ENCODE data around the gene LARP1. TPM values are rescaled to one million over a fixed set of nuclear protein-coding genes. Genes with fewer than 3 reads are reported as not detected.

LARP1 gene
- total and polyA plus RNA-seq, 10 of the 15 experiments (the other 5 are each of a cell fraction or from before 2014, with no cell fraction given), result 22.6 to 227 (median 60.8) TPM

- H3K27me3 ChIP-seq (replicated peaks in 1 of 2; ENCODE audit: control insufficient read depth in 2 of 2, insufficient read depth in 2 of 2, low read length in 1 of 2), result no peaks in the 10 kb centered on the region
- no peak overlapping the region for H2AFZ ChIP-seq (ENCODE audit: control insufficient read depth, low read depth, low read length)
- FAIRE-seq (no peak), DNase-seq (ENCODE audit: low read depth, low spot score) (no peak), ATAC-seq (no peak)
- BruUV-seq (replicated peaks), result no TSS peak
- no peak overlapping the region for H3K9ac ChIP-seq (ENCODE audit: control insufficient read depth, insufficient read depth, low read length)
- intact Hi-C loops (cut with micrococcal nuclease; ENCODE audit: unreplicated experiment) (no loop called here), in situ Hi-C loops (cut with MboI) (no loop called here)
- no peak overlapping the region for H3K4me3 ChIP-seq
- SMC1A ChIA-PET (ENCODE audit: uncharacterized antibody, unreplicated experiment), result no interaction called here
- RAD21 ChIA-PET (ENCODE audit: unreplicated experiment), result interaction anchor here (0.7 kb wide), 1 partner anchor 642 kb away, joined by 3 read pairs; no protein-coding TSS in a partner anchor
- H3K36me3 ChIP-seq (ENCODE audit: control insufficient read depth in 2 of 2, insufficient read depth in 2 of 2, low read length in 1 of 2), result no peaks in the 10 kb centered on the region
- H4K20me1 ChIP-seq (ENCODE audit: control insufficient read depth, insufficient read depth), result no peaks in the 10 kb centered on the region
- WGBS (ENCODE audit: insufficient coverage, insufficient replicate concordance, low lambda C conversion rate, missing lambda C conversion rate), result 71% methylated on average over 13 of the region's 15 CpGs
- H3K9me3 ChIP-seq (replicated peaks; ENCODE audit: control insufficient read depth, insufficient read depth, low read length), result no peaks in the 10 kb centered on the region
- no peak overlapping the region for H3K27ac ChIP-seq (ENCODE audit: control insufficient read depth, insufficient read depth)
- no peaks in the 10 kb centered on the region for H3K4me1 ChIP-seq (ENCODE audit: control insufficient read depth, insufficient read depth, low read length)
- H3K4me2 ChIP-seq (ENCODE audit: control insufficient read depth, insufficient read depth), result no peak overlapping the region
- POLR2A ChIA-PET, result interaction anchor here (1.4 kb wide), 1 partner anchor 35 kb away, joined by 3 read pairs; no protein-coding TSS in a partner anchor
- no peaks in the 10 kb centered on the region for H3K79me2 ChIP-seq (ENCODE audit: control insufficient read depth, insufficient read depth, low read length)
- CTCF ChIA-PET, result no interaction called here
- TF ChIP-seq LARP7 (IDR thresholded peaks at IDR 0.05), result no peak
- TF ChIP-seq USF2 (IDR thresholded peaks at IDR 0.05; ENCODE audit: borderline replicate concordance, low read depth, low read length), result no peak
- TF ChIP-seq JUNB (IDR thresholded peaks at IDR 0.05), result no peak
- no peak for TF ChIP-seq ZNF217 (IDR thresholded peaks at IDR 0.05)
- TF ChIP-seq TAF1 (IDR thresholded peaks at IDR 0.05; ENCODE audit: borderline replicate concordance, low read depth, low read length), result no peak
- TF ChIP-seq SRF (IDR thresholded peaks at IDR 0.05; ENCODE audit: low read depth in 2 of 2, low read length in 2 of 2), result no peak
- no peak for TF ChIP-seq CEBPZ (IDR thresholded peaks at IDR 0.05; ENCODE audit: low read depth, low read length)
Measured at GRCh38 chr5:154709368-154710305, 45.5 kb upstream of the LARP1 start.

Measured in GM12878 (cell line).